ENCODE data around the gene MGAT5. TPM values are rescaled to one million over a fixed set of nuclear protein-coding genes. Genes with fewer than 3 reads are reported as not detected.

MGAT5 gene
- total RNA-seq (ENCODE audit: low replicate concordance): 16.3 and 26.6 TPM in 2 replicates

GRCh38 chr2:134253804-134254203 is at the start of gene MGAT5:
Gene MGAT5 (plus strand): TSS chr2:134254072. CDS start chr2:134254404, 332 bp downstream.

